Measurements from ENCODE around the gene FAM117B.
"Not testable (repeated sequence)": the region's sequence is repeated elsewhere in the genome, so short reads cannot be mapped to it uniquely, and the experiment has no call there.

FAM117B gene

DNA sequence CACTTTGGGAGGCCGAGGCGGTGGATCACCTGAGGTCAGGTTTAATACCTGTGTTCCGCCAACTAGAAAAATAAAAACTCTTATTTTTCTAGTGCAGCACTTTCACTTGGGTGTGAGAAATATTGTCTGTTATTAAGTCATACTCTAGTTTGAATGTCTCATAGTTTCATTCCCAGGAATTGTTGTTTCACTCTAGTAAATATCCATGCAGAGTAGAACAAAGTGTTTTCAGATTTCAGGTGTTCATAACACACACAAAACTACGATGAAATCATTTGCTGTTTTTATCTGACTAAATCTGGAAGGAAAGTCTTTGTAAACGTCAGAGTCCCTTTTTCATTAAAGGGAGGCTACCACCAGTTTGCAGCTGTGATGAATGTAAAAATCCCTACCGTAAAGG lies 4.0 kb downstream of the FAM117B start:
- DNase-seq (ENCODE audit: low read depth in 2 of 2), result no peak

DNA sequence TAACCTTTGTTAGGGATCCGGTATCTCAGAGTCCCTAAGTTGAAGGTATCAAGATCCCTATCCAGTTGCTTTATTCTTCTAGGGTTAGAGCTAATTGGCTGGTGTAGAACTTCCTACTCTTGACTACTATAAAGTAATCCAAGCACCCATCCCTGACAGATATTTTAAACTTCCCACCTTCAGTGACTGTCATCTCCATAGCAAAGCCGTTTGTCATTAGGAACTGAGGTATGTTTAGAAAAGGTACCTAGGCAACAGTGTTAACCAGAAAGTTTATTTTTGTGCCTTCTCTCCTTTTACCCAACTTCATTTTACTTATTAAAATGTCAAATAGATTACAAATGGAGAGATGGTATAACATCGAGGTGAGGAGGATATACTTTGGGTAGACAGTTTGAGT lies 4.5 kb downstream of the FAM117B start:
- DNase-seq (ENCODE audit: low read depth in 2 of 2), result no peak

DNA sequence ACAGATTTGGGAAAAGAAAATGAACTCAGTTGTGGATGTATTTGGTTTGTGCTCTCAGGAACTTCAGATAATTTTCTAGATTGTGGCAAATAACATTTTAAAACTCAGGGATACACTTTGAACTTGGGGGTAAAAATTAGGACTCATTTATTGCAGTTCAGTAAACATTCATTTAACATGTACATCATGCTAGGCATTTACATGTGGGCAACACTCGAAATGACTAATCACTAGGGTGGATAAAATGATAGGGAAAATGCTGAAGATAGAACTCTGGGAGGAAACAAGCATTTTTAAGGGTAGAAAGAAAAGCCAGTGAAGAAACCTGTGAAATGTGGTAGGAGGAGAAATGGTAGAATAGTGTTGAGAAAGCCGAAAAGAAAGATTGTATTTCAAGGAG lies 7.8 kb downstream of the FAM117B start:
- no peak for DNase-seq (ENCODE audit: low read depth in 2 of 2)

DNA sequence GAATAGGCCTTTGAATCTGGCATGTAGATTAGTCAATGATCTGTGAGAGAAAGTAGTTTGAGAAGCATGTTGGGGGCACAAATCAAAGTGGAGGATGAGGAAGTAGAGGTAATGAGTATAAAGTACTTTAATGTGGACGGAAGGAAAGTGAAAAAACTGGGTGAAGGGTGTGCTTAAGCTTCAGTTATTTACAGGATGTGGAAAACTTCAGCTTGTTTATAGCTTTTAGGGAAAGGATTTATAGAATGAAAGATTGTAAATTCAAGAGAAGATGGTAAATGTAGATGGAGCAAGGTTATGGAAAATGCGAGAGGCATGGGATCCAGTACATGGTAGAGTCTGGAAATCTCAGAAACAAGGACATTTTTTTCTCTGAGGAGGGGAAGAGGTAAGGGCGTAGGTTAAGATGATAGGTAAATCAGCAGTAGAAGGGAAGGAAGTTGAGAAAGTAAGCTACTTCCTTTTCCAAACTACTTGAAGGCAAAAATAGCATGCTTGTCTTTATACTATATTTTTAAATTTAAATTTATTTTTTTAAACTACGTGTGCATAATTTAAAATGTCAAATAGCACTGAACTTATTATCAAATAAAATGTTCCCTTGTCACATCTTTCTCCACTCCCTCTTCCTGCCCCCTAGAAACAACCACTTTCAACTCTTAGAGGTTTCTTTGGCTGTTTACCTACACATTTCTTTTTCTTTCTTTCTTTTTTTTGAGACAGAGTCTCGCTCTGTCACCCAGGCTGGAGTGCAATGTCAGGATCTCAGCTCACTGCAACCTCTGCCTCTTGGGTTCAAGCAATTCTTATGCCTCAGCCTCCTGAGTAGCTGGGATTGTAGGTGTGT lies 8.5 kb downstream of the FAM117B start:
- no peak for DNase-seq (ENCODE audit: low read depth in 2 of 2)

DNA sequence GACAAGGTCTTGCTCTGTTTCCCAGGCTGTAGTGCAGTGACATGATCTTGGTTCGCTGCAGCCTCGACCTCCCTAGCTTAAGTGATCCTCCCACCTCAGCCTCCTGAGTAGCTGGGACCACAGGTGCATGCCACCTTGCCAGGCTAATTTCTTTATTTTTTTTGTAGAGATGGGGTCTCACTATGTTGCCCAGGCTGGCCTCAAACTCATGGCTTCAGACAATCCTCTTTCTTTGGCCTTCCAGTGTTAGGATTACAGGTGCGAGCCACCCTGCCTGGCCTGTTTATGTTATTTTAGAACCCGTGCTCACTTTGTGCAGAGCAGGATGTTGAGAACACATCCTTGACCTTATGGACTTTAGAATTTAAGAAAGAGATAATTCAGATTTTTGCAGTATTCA lies 17.4 kb downstream of the FAM117B start:
- no peak for DNase-seq (ENCODE audit: low read depth in 2 of 2)

DNA sequence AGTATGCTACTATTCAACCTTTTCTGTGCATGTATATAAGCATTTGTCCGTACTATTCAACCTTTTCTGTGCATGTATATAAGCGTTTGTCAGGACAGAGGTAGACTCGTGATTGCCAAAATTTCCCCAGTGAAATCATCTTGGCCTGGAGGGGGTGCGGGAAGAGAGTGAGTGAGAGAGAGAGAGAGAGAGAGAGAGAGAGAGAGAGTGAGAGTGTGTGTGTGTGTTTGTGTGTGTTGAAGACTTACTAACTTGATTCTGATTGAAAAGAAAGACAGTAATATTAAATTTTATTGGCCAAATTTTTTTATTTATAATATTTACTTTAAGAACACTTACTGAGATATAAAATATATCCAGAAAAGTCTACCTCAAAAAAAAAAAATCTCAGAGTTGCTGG lies 19.1 kb downstream of the FAM117B start:
- DNase-seq (ENCODE audit: low read depth in 2 of 2), result no peak

DNA sequence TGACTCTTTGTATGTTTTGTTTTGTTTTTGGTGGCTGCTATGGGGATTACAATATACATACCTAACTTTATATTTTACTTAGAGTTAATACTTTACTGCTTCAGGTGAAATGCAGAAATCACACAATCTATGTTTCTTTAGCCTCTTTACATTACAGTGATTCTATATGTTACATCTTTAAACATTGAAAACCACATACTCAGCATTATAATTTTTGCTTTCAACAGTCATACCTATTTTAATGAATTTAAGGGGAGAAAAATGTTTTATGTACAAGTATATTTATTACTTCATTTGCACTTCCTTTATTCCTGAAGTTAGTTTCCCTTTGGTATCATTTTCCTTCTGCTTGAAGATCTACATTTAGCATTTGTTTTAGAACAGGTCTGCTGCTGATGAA lies 23.1 kb downstream of the FAM117B start:
- DNase-seq (ENCODE audit: low read depth in 2 of 2), result no peak

DNA sequence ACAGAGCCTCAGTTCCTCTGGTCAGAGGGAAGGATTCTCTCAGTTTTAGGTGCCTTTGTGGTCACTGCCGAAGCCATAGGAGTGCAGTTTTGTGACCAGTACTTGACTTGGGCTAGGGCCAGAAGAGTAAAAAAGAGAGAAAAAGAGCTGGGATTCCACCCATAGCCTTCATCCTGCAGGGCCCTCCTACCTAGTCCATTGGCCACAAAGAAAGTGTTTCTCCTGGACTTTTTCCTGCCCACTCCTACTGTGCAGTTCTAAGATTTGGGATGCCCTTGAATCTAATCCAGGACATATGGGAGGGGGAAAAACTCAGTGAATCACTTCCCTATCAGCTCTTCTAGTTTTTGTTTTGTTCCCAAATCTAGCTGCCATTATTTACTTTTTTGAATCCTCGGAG lies 26.0 kb downstream of the FAM117B start:
- DNase-seq (ENCODE audit: low read depth in 2 of 2), result no peak

DNA sequence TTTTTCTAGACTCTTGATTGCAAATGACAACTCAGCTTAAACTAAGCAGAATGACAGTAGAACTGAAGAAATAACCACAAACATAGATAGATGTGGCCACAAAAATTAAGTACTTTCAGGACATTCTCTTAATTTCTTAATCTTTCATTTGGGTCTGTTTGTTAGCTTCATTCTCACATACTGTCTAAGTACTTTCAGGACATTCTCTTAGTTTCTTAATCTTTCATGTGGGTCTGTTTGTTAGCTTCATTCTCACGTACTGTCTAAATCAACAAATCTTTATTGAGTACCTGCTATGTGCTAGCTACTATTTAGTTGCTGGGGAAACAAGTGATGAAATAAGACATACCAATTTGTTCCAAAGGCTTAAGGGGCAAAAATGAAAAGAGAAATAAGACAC lies 35.1 kb downstream of the FAM117B start:
- no peak for DNase-seq (ENCODE audit: low read depth in 2 of 2)

DNA sequence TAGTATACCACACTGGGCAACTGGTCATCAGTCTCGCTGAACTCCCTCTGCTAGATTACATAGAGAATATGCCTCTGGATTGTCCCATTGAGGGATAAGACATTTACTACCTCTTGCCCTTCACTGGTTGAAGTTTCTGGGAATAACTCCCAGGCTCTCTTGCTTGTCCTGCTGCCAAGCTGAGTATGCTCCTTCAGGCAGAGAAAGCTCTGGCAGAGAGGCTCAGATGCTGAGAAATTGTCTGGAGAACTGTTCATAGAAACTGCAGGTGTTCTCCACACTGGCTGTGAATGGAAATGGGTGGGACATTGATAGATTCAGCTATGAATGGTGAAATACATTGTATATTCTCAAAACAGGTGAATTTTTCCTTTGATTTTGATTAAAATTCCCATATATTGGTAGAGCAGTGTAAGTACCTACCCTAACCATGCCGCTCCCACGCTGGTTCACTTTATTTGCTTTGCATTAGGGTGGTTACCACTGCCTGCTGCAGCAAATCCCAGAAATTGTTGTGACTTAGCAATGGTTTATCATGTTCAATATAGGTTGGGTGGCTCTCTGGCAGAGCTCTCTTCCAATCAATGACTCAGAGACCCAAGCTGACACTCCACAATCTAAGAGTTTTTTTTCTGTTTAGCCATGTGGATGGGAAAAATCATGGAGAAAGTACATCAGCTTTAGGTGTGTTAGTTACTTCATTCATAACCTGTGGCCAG lies 36.7 kb downstream of the FAM117B start:
- no peak for DNase-seq (ENCODE audit: low read depth in 2 of 2)

DNA sequence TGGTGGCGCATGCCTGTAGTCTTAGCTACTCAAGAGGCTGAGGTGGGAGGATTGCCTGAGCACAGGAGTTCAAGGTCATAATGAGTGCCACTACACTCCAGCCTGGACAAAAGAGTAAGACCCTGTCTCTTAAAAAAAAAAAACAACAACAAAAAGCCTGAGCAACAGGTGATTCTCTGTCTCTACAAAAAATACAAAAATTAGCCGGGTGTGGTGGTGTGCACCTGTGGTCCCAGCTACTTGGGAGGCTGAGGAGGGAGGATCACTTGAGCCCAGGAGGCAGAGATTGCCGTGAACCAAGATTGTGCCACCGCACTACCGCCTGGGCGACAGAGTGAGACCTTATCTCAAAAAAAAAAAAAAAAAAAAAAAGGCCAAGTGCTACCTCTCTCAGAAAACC lies 40.3 kb downstream of the FAM117B start:
- not testable (repeated sequence) for DNase-seq (ENCODE audit: low read depth in 2 of 2)

DNA sequence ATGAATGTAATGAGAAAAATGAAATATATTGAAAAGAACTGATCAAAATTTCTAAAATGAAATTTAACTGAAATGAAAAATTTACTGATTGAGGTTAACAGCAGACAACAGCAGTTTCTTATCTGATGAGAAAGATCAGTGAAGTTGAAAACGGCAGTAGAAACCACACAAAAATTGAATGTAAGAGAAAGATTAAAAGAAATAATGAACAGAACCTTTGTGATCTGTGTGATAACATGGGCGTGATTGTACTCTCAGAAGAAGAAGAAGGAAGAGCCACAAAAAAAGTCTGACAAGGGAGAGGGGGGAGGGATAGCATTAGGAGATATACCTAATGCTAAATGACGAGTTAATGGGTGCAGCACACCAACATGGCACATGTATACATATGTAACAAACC lies 45.2 kb downstream of the FAM117B start:
- no peak for DNase-seq (ENCODE audit: low read depth in 2 of 2)

DNA sequence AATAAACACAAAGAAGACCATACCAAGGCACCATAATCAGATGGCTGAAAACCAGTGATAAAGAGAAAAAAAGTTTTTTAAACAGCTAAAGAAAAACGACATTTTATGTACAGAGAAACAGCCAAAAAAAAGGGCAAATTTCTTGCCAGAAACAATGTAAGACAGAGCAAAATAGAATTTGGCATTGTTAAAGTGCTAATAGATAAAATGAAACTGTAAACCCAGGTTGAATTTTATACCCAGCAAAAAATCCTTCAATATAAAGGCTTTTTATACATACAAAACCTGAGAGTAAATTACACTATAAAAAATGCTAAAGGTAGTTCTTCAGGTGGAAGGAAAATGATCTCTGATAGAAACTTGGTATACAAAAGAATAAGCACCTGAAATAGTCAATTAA lies 45.7 kb downstream of the FAM117B start:
- DNase-seq (ENCODE audit: low read depth in 2 of 2), result no peak

DNA sequence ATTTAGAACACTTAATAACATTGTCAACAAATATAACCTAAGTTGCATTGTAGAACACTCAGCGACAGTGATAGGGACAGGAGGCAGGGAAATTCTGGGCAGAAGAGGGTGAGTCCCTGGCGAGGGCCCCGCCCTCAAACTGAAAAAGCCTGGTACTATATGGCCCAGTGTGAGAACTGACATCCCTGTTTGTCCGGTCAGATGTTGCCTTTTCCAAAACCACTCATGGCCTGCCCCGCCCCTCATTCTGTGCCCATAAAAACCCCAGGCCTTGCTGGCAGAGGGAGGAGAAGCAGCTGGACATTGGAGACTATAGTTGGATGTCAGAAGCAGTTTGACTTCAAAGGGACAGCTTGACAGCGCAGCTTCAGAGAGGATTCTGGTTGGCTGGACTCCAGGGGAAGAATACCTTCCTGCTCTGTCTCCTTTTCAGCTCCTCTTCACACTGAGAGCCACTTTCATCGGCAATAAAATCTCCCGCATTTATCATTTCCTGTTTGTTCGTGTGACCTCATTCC lies 47.0 kb downstream of the FAM117B start:
- no peak for DNase-seq (ENCODE audit: low read depth in 2 of 2)

DNA sequence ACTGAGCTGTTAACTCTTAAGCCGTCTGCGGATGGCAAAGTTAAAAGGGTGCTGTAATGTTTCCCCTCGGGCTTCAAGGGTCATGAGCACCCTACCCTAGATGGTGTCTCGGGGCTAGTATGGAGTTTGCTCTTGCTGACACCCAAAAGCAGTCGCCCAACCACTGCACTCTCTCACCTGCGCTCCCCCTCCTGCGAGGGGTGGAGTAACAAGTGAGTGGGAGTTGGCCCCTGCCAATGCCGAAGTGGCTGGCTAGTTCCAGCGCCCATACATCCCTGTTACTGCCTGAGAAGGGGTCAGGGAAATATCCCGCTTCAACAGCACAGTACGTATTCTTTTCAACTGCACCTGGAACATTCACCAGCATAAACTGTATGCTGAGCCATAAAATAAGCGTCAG lies 47.5 kb downstream of the FAM117B start:
- DNase-seq (ENCODE audit: low read depth in 2 of 2), result no peak

DNA sequence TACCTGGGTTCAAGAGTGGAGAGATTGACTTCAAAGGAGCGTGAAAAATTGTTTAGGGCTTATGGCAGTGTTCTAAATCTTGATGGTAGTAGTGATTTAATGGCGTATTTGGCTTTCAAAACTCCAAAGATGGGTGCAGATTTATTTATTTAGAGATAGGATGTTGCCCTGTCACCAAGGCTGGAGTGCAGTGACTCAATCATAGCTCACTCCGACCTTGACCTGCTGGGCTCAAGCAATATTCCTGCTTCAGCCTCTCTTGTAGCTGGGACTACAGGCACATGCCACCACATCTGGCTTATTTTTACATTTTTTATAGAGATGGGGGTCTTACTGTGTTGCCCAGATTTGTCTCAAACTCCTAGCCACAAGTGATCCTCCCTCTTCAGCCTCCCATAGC lies 52.5 kb downstream of the FAM117B start:
- no peak for DNase-seq (ENCODE audit: low read depth in 2 of 2)

DNA sequence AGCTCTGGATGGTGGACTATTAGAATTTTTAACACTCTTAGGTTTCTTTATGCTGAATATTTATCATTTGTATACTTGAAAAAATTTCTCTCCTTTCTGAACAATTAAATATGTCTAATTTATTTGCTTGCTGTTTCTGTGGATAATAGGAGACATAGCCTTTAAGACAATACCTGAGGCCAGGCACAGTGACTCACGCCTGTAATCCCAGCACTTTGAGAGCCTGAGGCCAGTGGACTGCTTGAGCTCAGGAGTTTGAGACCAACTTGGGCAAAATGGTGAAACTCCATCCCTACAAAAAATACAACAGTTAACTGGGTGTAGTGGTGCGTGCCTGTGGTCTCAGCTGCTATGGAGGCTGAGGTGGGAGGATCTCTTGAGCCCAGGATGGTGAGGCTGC lies 54.7 kb downstream of the FAM117B start:
- no peak for DNase-seq (ENCODE audit: low read depth in 2 of 2)

DNA sequence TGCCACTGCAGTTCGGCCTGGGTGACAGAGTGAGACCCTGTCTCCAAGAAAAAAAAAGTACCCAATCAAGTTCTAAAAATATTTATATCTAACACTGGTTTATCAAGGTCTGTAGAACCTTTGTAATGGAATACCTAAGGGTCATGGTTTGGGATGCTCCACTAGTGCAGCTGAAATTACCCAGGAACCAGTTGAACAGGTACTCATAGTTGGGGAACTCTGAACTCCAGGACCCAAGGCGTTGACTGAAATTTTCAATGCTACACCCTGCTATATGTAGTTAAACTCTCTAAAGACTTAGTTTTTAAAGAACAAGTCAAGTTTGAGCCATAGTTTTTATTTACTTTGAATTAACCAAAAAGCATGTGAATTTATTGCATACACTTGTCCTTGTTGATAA lies 55.1 kb downstream of the FAM117B start:
- no peak for DNase-seq (ENCODE audit: low read depth in 2 of 2)

DNA sequence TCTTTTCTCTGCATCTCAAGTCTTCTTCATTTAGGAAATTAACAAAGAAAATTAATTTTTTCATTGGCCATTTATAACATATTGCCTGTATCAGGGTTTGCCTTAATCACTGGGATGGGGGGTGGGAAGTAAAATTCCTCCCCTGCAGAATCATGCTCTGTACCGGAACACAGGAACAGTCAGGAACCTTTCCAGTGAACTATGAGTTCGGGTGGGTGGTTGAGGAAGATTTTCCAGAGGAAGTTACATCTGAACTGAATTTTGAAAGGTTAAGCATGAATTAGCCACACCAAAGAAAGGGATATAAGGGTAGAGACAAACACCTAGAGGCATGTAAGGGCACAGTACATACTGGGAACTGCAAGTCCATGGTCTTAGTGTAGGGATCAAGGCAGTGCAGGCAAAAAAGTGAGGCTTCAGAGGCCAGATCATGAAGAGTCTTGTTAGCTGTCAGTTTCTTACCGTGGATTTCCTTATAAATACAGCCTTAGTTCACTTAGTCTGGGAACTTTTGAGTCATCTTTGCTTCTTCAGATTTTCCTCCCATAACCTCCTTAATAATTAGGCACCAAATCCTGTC lies 55.6 kb downstream of the FAM117B start:
- DNase-seq (ENCODE audit: low read depth in 2 of 2), result no peak

DNA sequence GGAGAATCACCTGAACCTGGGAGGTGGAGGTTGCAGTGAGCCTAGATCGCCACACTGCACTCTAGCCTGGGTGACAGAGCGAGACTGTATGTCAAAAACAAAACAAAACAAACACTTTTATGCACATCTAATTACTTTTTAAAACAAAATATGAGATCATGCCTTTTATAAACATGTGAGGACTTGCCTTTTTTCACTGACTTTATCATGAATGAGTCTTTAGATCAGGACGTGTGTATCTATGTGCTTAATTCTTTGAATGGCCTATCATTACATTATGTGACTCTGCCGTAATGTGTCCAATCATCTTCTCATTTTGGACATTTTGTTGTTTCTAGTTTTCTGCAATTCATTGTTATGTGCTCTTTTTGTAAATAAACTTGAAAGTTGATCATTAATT lies 58.7 kb downstream of the FAM117B start:
- DNase-seq (ENCODE audit: low read depth in 2 of 2), result no peak

DNA sequence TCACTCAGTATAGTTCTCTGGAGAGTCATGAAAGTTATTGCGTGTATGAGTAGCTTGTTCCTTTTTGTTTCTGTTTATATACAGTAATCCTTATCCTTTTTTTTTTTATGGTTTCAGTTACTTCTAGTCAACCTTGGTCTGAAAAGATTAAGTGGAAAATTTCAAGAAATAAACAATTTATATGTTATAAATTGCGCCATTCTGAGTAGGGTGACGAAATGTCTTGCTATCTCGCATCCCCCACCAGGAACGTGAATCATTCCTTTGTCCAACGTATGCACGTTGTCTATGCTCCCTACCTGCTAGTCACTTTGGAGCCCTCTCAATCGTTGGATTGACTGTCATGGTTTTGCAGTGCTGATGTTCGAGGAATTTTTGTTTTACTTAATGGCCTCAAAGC lies 60.4 kb downstream of the FAM117B start:
- DNase-seq (ENCODE audit: low read depth in 2 of 2), result no peak

DNA sequence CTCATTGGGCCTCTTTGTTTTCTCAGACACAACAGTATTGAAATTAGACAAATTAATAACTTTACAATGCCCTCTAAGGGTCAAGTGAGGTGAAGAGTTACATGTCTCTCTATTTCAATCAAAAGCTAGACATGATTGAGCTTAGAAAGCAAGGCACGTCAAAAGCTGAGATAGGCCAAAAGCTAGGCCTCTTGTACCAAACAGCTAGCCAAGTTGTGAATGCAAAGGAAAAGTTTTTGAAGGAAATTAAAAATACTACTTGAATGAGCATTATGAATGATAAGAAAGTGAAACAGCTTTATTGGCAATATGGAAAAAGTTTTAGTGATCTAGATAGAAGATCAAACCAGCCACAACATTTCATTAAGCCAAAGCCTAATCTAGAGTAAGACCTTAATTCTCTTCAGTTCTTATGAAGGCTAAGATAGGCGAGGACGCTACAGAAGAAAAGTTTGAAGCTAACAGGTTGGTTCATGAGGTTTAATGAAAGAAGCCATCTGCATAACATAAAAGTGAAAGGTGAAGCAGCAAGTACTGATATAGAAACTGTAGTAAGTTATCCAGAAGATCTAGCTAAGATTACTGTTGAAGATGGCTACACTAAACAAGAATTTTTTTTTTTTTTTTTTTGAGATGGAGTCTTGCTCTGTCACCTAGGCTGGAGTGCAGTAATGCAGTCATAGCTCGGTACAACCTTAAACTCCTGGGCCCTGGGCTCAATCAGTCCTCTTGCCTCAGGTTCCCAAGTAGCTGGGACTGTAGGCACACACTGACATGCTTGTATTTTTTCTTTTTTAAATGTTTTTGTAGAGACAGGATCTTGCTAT lies 65.5 kb downstream of the FAM117B start:
- no peak for DNase-seq (ENCODE audit: low read depth in 2 of 2)

All from activated CD4-positive, alpha-beta T cell treated with anti-CD3 and anti-CD28 coated beads for 24 hours (primary cell).